Measurements from ENCODE around the gene MRFAP1L1.

GRCh38 chr4:6663596-6664393 lies 45.9 kb downstream of the MRFAP1L1 start:
- no peak for TF ChIP-seq POLR2AphosphoS5 (IDR thresholded peaks at IDR 0.05)
- no peak for TF ChIP-seq POLR2A (IDR thresholded peaks at IDR 0.05)

All from sigmoid colon (tissue), 4 donors.